SK-N-SH treated with all-trans-retinoic acid at 6 μM for 48 hours (cell line): ENCODE measurements around the gene WIPF1.

Experiments
- SNAI2 ChIP-seq: fragments of 250-450 bp; sonication (Bioruptor Pico); IDR thresholded peaks from 2 replicates; pipeline ENCODE4 v1.5.0; 2020; ENCODE audit warnings: mild to moderate bottlenecking, moderate library complexity
- ZNF8 ChIP-seq: fragments of 450-650 bp; formaldehyde crosslinking; IDR thresholded peaks from 2 replicates; pipeline ENCODE4 v1.5.0; 2020; ENCODE audit warnings: mild to moderate bottlenecking, moderate library complexity

DNA sequence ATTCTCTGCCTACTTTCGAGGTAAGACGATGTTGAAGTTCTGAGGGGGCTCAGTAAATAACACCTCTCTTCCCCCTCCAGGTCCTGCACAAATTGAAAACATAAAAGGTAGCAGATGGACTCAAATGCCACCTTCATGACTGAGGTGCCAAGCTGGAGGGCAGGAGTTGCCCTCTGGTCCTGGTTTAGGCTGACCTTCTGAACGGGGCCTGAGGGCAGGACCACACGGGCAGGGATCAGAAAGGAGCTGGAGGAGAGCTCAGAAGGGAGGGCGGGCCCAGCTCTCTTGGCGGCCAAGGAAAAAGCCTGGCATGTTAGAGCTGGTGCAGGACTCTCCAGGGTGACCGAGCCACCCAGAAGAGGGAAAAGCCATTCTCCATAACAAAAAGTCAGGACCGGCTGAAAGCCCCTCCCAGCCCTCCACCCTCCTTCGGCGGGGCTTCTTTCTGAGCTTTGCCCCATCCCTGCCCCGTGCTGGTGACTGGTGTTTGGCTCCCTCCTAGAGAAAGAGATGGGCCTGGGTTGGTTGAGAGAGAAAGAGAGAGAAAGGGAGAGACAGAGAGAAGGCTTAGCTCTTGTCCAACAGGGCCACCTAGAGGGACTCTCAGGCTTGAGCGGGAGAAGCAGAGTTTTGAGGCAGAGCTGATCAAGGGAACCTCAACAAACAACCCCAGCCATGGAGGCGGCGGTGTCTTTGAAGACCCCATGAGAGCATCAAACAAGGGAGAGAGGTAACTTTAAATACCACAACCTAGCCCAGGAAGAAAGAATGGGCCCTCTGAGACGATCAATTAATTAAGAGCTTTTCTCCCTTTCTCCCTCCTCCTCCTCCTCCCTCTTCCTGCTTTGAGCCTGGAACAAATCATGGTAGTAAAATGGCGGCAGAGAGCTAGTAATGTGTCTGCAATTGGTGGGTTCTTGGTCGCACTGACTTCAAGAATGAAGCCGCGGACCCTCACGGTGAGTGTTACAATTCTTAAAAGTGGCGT is 50.8 kb downstream of the WIPF1 start:
- TF ChIP-seq ZNF8 (no peak), SNAI2 (CRISPR knock-in tag) (no peak)
